ENCODE data around the gene FLVCR1.
A peak's percentile ranks its signal among the peaks of the same experiment; 100 is the strongest.
"Not testable (repeated sequence)": the region's sequence is repeated elsewhere in the genome, so short reads cannot be mapped to it uniquely, and the experiment has no call there.

FLVCR1 gene

GRCh38 chr1:212857992-212858460, at the start of gene FLVCR1:
Gene FLVCR1, plus strand, starts transcription at chr1:212858275. Its CDS starts 178 bp downstream, at chr1:212858453.
- peak; percentile 87 to 95 for DNase-seq (ENCODE audit: low read depth in 2 of 2)

GRCh38 chr1:212814537-212815334, 43.3 kb upstream of the FLVCR1 start:
- DNase-seq (ENCODE audit: low read depth in 2 of 2): no peak

- DNase-seq (ENCODE audit: low read depth in 2 of 2): no peak
Measured at GRCh38 chr1:212816567-212817278, 41.4 kb upstream of the FLVCR1 start.

- DNase-seq (ENCODE audit: low read depth in 2 of 2): no peak
Measured at GRCh38 chr1:212819726-212820125, 38.3 kb upstream of the FLVCR1 start.

- no peak for DNase-seq (ENCODE audit: low read depth in 2 of 2)
Measured at GRCh38 chr1:212820969-212821368, 37.1 kb upstream of the FLVCR1 start.

- no peak for DNase-seq (ENCODE audit: low read depth in 2 of 2)
Measured at GRCh38 chr1:212822956-212823355, 35.1 kb upstream of the FLVCR1 start.

GRCh38 chr1:212824201-212824600, 33.9 kb upstream of the FLVCR1 start:
- DNase-seq (ENCODE audit: low read depth in 2 of 2): no peak

- no peak for DNase-seq (ENCODE audit: low read depth in 2 of 2)
Measured at GRCh38 chr1:212825798-212826452, 32.1 kb upstream of the FLVCR1 start.

- no peak for DNase-seq (ENCODE audit: low read depth in 2 of 2)
Measured at GRCh38 chr1:212827171-212827776, 30.8 kb upstream of the FLVCR1 start.

- DNase-seq (ENCODE audit: low read depth in 2 of 2): no peak
Measured at GRCh38 chr1:212827831-212828278, 30.2 kb upstream of the FLVCR1 start.

- DNase-seq (ENCODE audit: low read depth in 2 of 2): no peak
Measured at GRCh38 chr1:212828395-212828794, 29.7 kb upstream of the FLVCR1 start.

GRCh38 chr1:212833211-212834207, 24.6 kb upstream of the FLVCR1 start:
- peak in 1 of 2 donors; percentile 5 for DNase-seq (ENCODE audit: low read depth in 2 of 2)

- no peak for DNase-seq (ENCODE audit: low read depth in 2 of 2)
Measured at GRCh38 chr1:212838145-212838544, 19.9 kb upstream of the FLVCR1 start.

- DNase-seq (ENCODE audit: low read depth in 2 of 2): not testable (repeated sequence)
Measured at GRCh38 chr1:212844521-212844920, 13.6 kb upstream of the FLVCR1 start.

- DNase-seq (ENCODE audit: low read depth in 2 of 2): no peak
Measured at GRCh38 chr1:212847549-212847948, 10.5 kb upstream of the FLVCR1 start, which contains the start of gene SPATA45. Gene SPATA45, minus strand, starts transcription at chr1:212847649. Its CDS starts 11,500 bp downstream, at chr1:212836149.

GRCh38 chr1:212852105-212852688, 5.9 kb upstream of the FLVCR1 start:
- DNase-seq (ENCODE audit: low read depth in 2 of 2): no peak

GRCh38 chr1:212853658-212854057, 4.4 kb upstream of the FLVCR1 start:
- no peak for DNase-seq (ENCODE audit: low read depth in 2 of 2)

- DNase-seq (ENCODE audit: low read depth in 2 of 2): no peak
Measured at GRCh38 chr1:212856755-212857154, 1.3 kb upstream of the FLVCR1 start.

GRCh38 chr1:212858461-212859265, 588 bp downstream of the FLVCR1 start:
- peak in 1 of 2 donors; percentile 5 for DNase-seq (ENCODE audit: low read depth in 2 of 2)
